UCSD-AML1 (cell line): ENCODE results near the gene EFHD2.
"Not testable (repeated sequence)": the region's sequence is repeated elsewhere in the genome, so short reads cannot be mapped to it uniquely, and the experiment has no call there.

ENCODE experiments used
- DNase-seq: peaks from one replicate; lab custom pipeline; 2025; ENCODE audit not compliant: unreplicated experiment; lab: John Stamatoyannopoulos, UW

EFHD2 gene

DNA sequence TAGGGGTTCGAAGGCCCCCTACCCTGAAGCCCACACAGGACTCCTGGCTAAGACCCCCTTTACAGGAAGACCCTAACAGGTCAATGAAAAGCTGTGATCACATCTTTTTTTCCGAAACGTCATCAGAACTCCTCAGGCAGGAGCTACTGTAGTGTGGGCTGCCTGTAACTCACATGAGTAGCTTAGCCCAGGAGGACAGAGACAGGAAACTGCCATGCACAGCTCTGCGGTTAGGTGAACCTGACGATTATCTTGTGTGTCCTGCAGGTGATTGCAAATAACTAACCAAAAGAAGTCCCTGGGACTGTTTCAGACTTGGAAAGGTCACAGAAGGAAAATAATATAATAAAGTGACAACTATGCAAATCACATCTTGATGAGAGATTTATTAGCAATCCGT lies 62.0 kb downstream of the EFHD2 start:
- not testable (repeated sequence) for DNase-seq

GRCh38 chr1:15472587-15472986 lies 62.9 kb downstream of the EFHD2 start:
- no peak for DNase-seq

DNA sequence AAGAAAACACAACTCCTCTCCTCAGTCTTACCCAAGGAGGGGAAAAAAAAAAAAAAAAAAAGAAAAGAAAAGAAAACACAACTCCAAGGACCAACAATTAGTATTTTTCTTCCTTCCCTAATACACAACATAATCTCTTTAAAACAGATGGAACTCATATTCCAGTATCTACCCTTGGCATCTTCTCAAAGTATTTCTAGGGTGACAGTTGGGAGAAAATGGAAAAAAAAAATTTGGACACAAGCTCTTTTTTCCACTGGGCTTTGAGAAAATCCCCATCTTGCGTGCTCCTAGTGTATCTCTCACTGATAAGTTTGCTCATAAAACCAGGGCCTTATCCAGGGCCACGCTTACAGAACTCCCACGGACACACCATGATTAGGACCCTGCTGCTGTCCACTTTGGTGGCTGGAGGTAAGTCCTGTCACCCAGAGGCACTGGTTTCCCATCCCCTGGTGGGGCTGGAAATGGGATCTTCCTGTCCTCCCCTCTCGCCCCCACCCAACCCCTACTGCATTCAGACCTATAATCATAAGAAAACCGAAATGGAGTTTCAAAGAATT lies 66.1 kb downstream of the EFHD2 start, which contains the start of gene CELA2B:
CELA2B (plus strand) TSS at position 353 of the 563 bp plus-strand sequence; CDS start at position 375, 22 bp downstream.
- DNase-seq = no peak

- no peak for DNase-seq
Observed at GRCh38 chr1:15476927-15477326, 67.2 kb downstream of the EFHD2 start.

- no peak for DNase-seq
Observed at GRCh38 chr1:15477646-15478212, 68.0 kb downstream of the EFHD2 start.
